Fibroblast of lung (primary cell): Measurements from ENCODE around the gene PKP1. TPM values are rescaled to one million over a fixed set of nuclear protein-coding genes. Genes with fewer than 3 reads are reported as not detected.

Experiments used
- DNase-seq, 2 donors: peaks; one replicate each; pipeline versions ENCODE4 v3.0.0 to v3.0.0-alpha.2; 2010; ENCODE audit warnings: low read depth in 2 of 2
- H2AFZ ChIP-seq: 2 replicates; pipeline ENCODE4 v1.5.1; 2012; ENCODE audit warnings: low read length, control low read depth, inconsistent platforms
- H3K27ac ChIP-seq: 2 replicates; pipeline ENCODE4 v1.5.1; 2011; ENCODE audit warnings: low read length, control low read depth; ENCODE audit not compliant: insufficient read depth
- H3K27me3 ChIP-seq: 2 replicates; pipeline ENCODE4 v1.5.1; 2011; ENCODE audit warnings: mild to moderate bottlenecking, low read length; ENCODE audit not compliant: control insufficient read depth, insufficient read depth
- H3K36me3 ChIP-seq: 2 replicates; pipeline ENCODE4 v1.5.1; 2011; ENCODE audit warnings: low read length; ENCODE audit not compliant: control insufficient read depth, insufficient read depth
- H3K4me1 ChIP-seq: 2 replicates; pipeline ENCODE4 v1.5.1; 2011; ENCODE audit warnings: low read length; ENCODE audit not compliant: control insufficient read depth, insufficient read depth; ENCODE audit errors: extremely low read depth
- H3K4me2 ChIP-seq: 2 replicates; pipeline ENCODE4 v1.5.1; 2011; ENCODE audit warnings: low read length, control low read depth; ENCODE audit not compliant: insufficient read depth; ENCODE audit errors: extremely low read depth
- H3K4me3 ChIP-seq, 4 experiments: fragments of 200-600 bp in 1 of 4; sonication (generic) in 1 of 4; replicated peaks in 1 of 4; 2 replicates each; pipeline ENCODE4 v1.5.1; 2011 to 2016; ENCODE audit warnings: low read length in 4 of 4, low read depth in 3 of 4, mild to moderate bottlenecking in 3 of 4, control low read depth in 2 of 4, inconsistent platforms in 1 of 4, mixed read lengths in 1 of 4; ENCODE audit not compliant: insufficient read depth in 1 of 4; ENCODE audit errors: control extremely low read depth in 1 of 4
- H3K79me2 ChIP-seq: 2 replicates; pipeline ENCODE4 v1.5.1; 2012; ENCODE audit warnings: mild to moderate bottlenecking, low read length, inconsistent platforms; ENCODE audit not compliant: control insufficient read depth, insufficient read depth
- H3K9ac ChIP-seq: 2 replicates; pipeline ENCODE4 v1.5.1; 2011; ENCODE audit warnings: mild to moderate bottlenecking, low read length, control low read depth; ENCODE audit not compliant: insufficient read depth
- H3K9me3 ChIP-seq: 2 replicates; pipeline ENCODE4 v1.5.1; 2012; ENCODE audit warnings: low read depth, low read length; ENCODE audit not compliant: control insufficient read depth, insufficient read depth
- H4K20me1 ChIP-seq: 2 replicates; pipeline ENCODE4 v1.5.1; 2011; ENCODE audit warnings: low read length; ENCODE audit not compliant: control insufficient read depth, insufficient read depth; ENCODE audit errors: extremely low read depth
- CTCF ChIP-seq, 2 donors: IDR thresholded peaks in 1 of 2; conservative IDR thresholded peaks in 1 of 2; 1 replicate in 1 of 2; 2 replicates in 1 of 2; pipeline ENCODE4 v1.5.1; 2011 to 2012; ENCODE audit warnings: low read length in 2 of 2, control low read depth in 1 of 2, inconsistent platforms in 1 of 2, low read depth in 1 of 2, mild to moderate bottlenecking in 1 of 2
- EZH2 ChIP-seq: IDR thresholded peaks from 2 replicates; pipeline ENCODE4 v1.5.1; 2012; ENCODE audit warnings: low read length, control low read depth, mild to moderate bottlenecking; ENCODE audit errors: missing control alignments
- polyA plus RNA-seq, 2 donors: library from polyadenylated mRNA; depleted of rRNA in 1 of 2; stranded (reverse) in 1 of 2; unstranded in 1 of 2; fragments of >200 nt; gene quantifications; 2 replicates each; pipeline ENCODE4 v1.2.1, GENCODE V29; 2011 to 2012; ENCODE audit warnings: missing spikeins in 1 of 2
- total RNA-seq: library from RNA; depleted of rRNA; stranded (reverse); fragments of >200 nt; gene quantifications from 2 replicates; pipeline ENCODE4 v1.2.1, GENCODE V29; 2014

The PKP1 gene
- total and polyA plus RNA-seq, 2 donors (not counting 1 experiment from before 2014, with no cell fraction given) = under 0.01 to 0.08 TPM

DNA sequence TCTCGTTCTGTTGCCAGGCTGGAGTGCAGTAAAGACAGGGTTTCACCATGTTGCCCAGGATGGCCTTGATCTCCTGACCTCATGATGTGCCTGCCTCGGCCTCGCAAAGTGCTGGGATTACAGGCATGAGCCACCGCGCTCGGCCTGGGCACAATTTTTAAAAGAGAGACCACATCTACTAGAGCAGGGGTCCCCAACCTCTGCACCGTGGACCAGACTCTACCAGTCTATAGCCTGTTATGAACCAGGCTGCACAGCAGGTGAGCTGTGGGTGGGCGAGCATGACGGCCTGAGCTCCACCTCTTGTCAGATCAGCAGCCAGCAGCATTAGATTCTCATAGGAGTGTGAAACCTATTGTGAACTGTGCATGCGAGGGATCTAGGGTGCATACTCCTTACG, 73.4 kb downstream of the PKP1 start:
- no peak for DNase-seq
- no peak overlapping the region for H3K27ac ChIP-seq
- H3K27me3 ChIP-seq = peaks cover 29% of the 10 kb centered on the region
- H3K4me2 ChIP-seq = no peak overlapping the region
- no peak overlapping the region for H3K4me3 ChIP-seq
- no peaks in the 10 kb centered on the region for H3K79me2 ChIP-seq
- no peak overlapping the region for H3K9ac ChIP-seq
- H2AFZ ChIP-seq = no peak overlapping the region
- H3K9me3 ChIP-seq = no peaks in the 10 kb centered on the region
- TF ChIP-seq CTCF (conservative IDR thresholded peaks at IDR 0.05 in 1 of 2, IDR thresholded peaks at IDR 0.05 in 1 of 2; ENCODE audit: low read depth in 1 of 2, low read length in 2 of 2) (no peak), EZH2 (no peak)
- H4K20me1 ChIP-seq = no peaks in the 10 kb centered on the region
- no peaks in the 10 kb centered on the region for H3K4me1 ChIP-seq
- H3K36me3 ChIP-seq = no peaks in the 10 kb centered on the region

GRCh38 chr1:201357211-201357610, 73.9 kb downstream of the PKP1 start:
- Histone ChIP-seq H3K9ac (no peak overlapping the region), H2AFZ (no peak overlapping the region), H4K20me1 (no peaks in the 10 kb centered on the region), H3K27ac (no peak overlapping the region), H3K79me2 (no peaks in the 10 kb centered on the region), H3K4me2 (no peak overlapping the region), H3K36me3 (no peaks in the 10 kb centered on the region), H3K4me3 (no peak overlapping the region), H3K9me3 (no peaks in the 10 kb centered on the region), H3K27me3 (peaks cover 27% of the 10 kb centered on the region), H3K4me1 (no peaks in the 10 kb centered on the region)
- no peak for DNase-seq
- no peak for TF ChIP-seq CTCF (conservative IDR thresholded peaks at IDR 0.05 in 1 of 2, IDR thresholded peaks at IDR 0.05 in 1 of 2; ENCODE audit: low read depth in 1 of 2, low read length in 2 of 2)
- no peak for TF ChIP-seq EZH2

DNA sequence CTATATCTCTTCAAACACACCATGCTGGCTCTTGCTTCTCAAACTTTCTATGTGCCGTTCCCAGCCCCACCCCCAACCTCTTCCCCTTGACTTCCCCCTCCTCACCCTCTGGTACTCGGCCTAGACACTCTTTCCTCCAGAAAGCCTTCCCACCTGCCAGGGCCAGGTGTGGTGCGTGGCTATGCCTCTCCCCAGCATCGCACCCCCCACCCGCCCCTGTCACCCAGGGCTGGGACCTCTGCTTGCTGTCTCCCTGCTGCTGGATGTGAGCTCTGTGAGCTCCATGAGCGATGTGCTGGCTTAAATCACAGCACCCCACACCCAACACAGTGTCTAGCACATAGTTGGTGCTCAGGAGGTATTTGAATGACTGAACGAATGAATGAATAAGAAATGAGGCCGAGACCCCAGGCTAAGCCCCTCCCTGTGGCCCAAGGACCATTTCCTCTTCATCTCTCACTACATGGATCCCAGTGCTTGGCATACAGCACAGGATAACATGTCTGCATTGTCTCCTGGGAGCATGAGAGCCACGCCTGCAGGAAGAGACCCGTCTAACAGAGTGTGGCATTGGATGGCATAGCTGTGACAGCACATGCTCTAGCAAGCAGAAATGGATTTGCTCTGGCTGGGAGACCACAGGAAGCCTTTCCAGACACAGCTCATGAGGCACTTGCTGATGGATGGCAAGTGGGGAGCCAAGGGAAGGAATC, 74.5 kb downstream of the PKP1 start:
- no peak overlapping the region for H3K27ac ChIP-seq

More for the DNA sequence above, 74.5 kb downstream of the PKP1 start:
- H3K36me3 ChIP-seq = no peaks in the 10 kb centered on the region
- H4K20me1 ChIP-seq = no peaks in the 10 kb centered on the region
- H3K4me1 ChIP-seq = no peaks in the 10 kb centered on the region
- peaks cover 25% of the 10 kb centered on the region for H3K27me3 ChIP-seq
- H3K9me3 ChIP-seq = no peaks in the 10 kb centered on the region
- TF ChIP-seq CTCF (conservative IDR thresholded peaks at IDR 0.05 in 1 of 2, IDR thresholded peaks at IDR 0.05 in 1 of 2; ENCODE audit: low read depth in 1 of 2, low read length in 2 of 2) = no peak
- no peak for TF ChIP-seq EZH2
- no peak overlapping the region for H3K9ac ChIP-seq
- no peak overlapping the region for H3K4me3 ChIP-seq
- DNase-seq = no peak
- H2AFZ ChIP-seq = no peak overlapping the region
- H3K4me2 ChIP-seq = no peak overlapping the region
- H3K79me2 ChIP-seq = no peaks in the 10 kb centered on the region
